Liver (tissue), 9 donors: Measurements from ENCODE around the gene CCT6B. TPM values are rescaled to one million over a fixed set of nuclear protein-coding genes. Genes with fewer than 3 reads are reported as not detected.

ENCODE experiments used
- DNase-seq: peaks from one replicate; pipeline ENCODE4 v3.0.0-alpha.2; 2017; ENCODE audit warnings: low spot score
- H3K27ac ChIP-seq, 2 donors: one replicate each; pipeline ENCODE4 v1.7.0; 2013; ENCODE audit warnings: inconsistent platforms in 2 of 2, low read length in 2 of 2, control low read depth in 1 of 2, low read depth in 1 of 2, mild to moderate bottlenecking in 1 of 2
- H3K27me3 ChIP-seq, 4 donors: one replicate each; pipeline versions ENCODE4 v1.6.1 to v1.7.0; 2013; ENCODE audit warnings: low read length in 3 of 4, inconsistent platforms in 1 of 4, mild to moderate bottlenecking in 1 of 4, moderate library complexity in 1 of 4; ENCODE audit not compliant: control insufficient read depth in 4 of 4, insufficient read depth in 4 of 4
- H3K36me3 ChIP-seq, 4 donors: one replicate each; pipeline versions ENCODE4 v1.6.1 to v1.7.0; 2013; ENCODE audit warnings: low read length in 3 of 4, mild to moderate bottlenecking in 3 of 4, low read depth in 1 of 4, moderate library complexity in 1 of 4; ENCODE audit not compliant: control insufficient read depth in 4 of 4, insufficient read depth in 3 of 4
- H3K4me1 ChIP-seq, 4 donors: one replicate each; pipeline versions ENCODE4 v1.6.1 to v1.7.0; 2013; ENCODE audit warnings: low read length in 3 of 4, mild to moderate bottlenecking in 3 of 4, moderate library complexity in 1 of 4; ENCODE audit not compliant: control insufficient read depth in 4 of 4, insufficient read depth in 4 of 4
- H3K4me3 ChIP-seq, 3 donors: one replicate each; pipeline versions ENCODE4 v1.6.1 to v1.7.0; 2013; ENCODE audit warnings: low read length in 3 of 3, control low read depth in 1 of 3, low read depth in 1 of 3, mild to moderate bottlenecking in 1 of 3
- H3K9ac ChIP-seq, 2 donors: one replicate each; pipeline ENCODE4 v1.7.0; 2013; ENCODE audit warnings: low read length in 2 of 2, mild to moderate bottlenecking in 2 of 2, moderate library complexity in 2 of 2, control low read depth in 1 of 2, low read depth in 1 of 2
- H3K9me3 ChIP-seq, 4 donors: one replicate each; pipeline versions ENCODE4 v1.6.1 to v1.7.0; 2013; ENCODE audit warnings: low read length in 3 of 4; ENCODE audit not compliant: control insufficient read depth in 4 of 4
- ATF3 ChIP-seq: IDR thresholded peaks from 2 replicates; pipeline ENCODE4 v1.6.1; 2016; ENCODE audit warnings: antibody characterized with exemption
- CTCF ChIP-seq: fragments of 150-350 bp; IDR thresholded peaks from 2 replicates; pipeline ENCODE4 v1.5.1; 2017; ENCODE audit warnings: improper control_type of control experiment, low read depth, low read length; ENCODE audit not compliant: missing input control
- EGR1 ChIP-seq, 2 donors: IDR thresholded peaks; 2 replicates each; pipeline ENCODE4 v1.6.1; 2016 to 2018; ENCODE audit warnings: antibody characterized with exemption in 2 of 2, low read depth in 2 of 2
- FOXA1 ChIP-seq: IDR thresholded peaks from 2 replicates; pipeline ENCODE4 v1.6.1; 2016; ENCODE audit warnings: antibody characterized with exemption
- FOXA2 ChIP-seq: IDR thresholded peaks from 2 replicates; pipeline ENCODE4 v1.6.1; 2016; ENCODE audit warnings: antibody characterized with exemption
- HNF4A ChIP-seq, 2 donors: conservative IDR thresholded peaks; 2 replicates each; pipeline ENCODE4 v1.6.1; 2016; ENCODE audit warnings: antibody characterized with exemption in 2 of 2, mild to moderate bottlenecking in 2 of 2
- HNF4G ChIP-seq: IDR thresholded peaks from 2 replicates; pipeline ENCODE4 v1.6.1; 2016; ENCODE audit warnings: antibody characterized with exemption
- JUND ChIP-seq, 2 donors: IDR thresholded peaks; 2 replicates each; pipeline ENCODE4 v1.6.1; 2016; ENCODE audit warnings: antibody characterized with exemption in 2 of 2
- MAX ChIP-seq: IDR thresholded peaks from 2 replicates; pipeline ENCODE4 v1.6.1; 2016; ENCODE audit warnings: antibody characterized with exemption
- NR2F2 ChIP-seq: IDR thresholded peaks from 2 replicates; pipeline ENCODE4 v1.6.1; 2016; ENCODE audit warnings: antibody characterized with exemption
- RAD21 ChIP-seq, 2 donors: IDR thresholded peaks; 2 replicates each; pipeline ENCODE4 v1.6.1; 2016; ENCODE audit warnings: antibody characterized with exemption in 2 of 2, mild to moderate bottlenecking in 2 of 2
- REST ChIP-seq: IDR thresholded peaks from 2 replicates; pipeline ENCODE4 v1.6.1; 2016; ENCODE audit warnings: antibody characterized with exemption, mild to moderate bottlenecking
- RXRA ChIP-seq, 2 donors: IDR thresholded peaks; 2 replicates each; pipeline ENCODE4 v1.6.1; 2017 to 2018; ENCODE audit warnings: antibody characterized with exemption in 2 of 2, mild to moderate bottlenecking in 1 of 2
- SP1 ChIP-seq: IDR thresholded peaks from 2 replicates; pipeline ENCODE4 v1.6.1; 2018; ENCODE audit warnings: antibody characterized with exemption, mild to moderate bottlenecking
- TAF1 ChIP-seq: conservative IDR thresholded peaks from 2 replicates; pipeline ENCODE4 v1.6.1; 2016; ENCODE audit warnings: antibody characterized with exemption, mild to moderate bottlenecking
- YY1 ChIP-seq: IDR thresholded peaks from 2 replicates; pipeline ENCODE4 v1.6.1; 2016; ENCODE audit warnings: antibody characterized with exemption, mild to moderate bottlenecking
- ZBTB33 ChIP-seq: IDR thresholded peaks from 2 replicates; pipeline ENCODE4 v1.6.1; 2016; ENCODE audit warnings: antibody characterized with exemption
- WGBS: extraction: QIAGEN DNeasy Blood & Tissue Kit; methylation state at CpG from one replicate; pipeline ENCODE4 v1.1.7; 2013; 5-methylcytosine and 5-hydroxymethylcytosine counted together
- polyA plus RNA-seq, 2 donors: library from polyadenylated mRNA; stranded (reverse) in 1 of 2; unstranded in 1 of 2; fragments of 200-250 nt in 1 of 2; fragments of >200 nt in 1 of 2; fragmentation: Nextera tagmentation in 1 of 2; extraction: Ambion mirVana in 1 of 2; gene quantifications; one replicate each; pipeline versions ENCODE4 v1.2.1 to v1.2.3, GENCODE V29; 2013 to 2015
- total RNA-seq, 2 donors: library from RNA; depleted of rRNA; stranded (reverse); fragments of >200 nt; gene quantifications; one replicate each; pipeline ENCODE4 v1.2.3, GENCODE V29; 2014
- donor health status: healthy.
- donor health status: healthy.
- donor health status: healthy.
- donor health status: healthy.
- donor health status: healthy.

Gene CCT6B
- total and polyA plus RNA-seq, 4 donors, result 0.82 to 2.2 (median 1.4) TPM

- no peak overlapping the region for H3K9ac ChIP-seq
- 89% methylated on average over 3 of the region's 3 CpGs for WGBS
- no peak for DNase-seq
- H3K4me3 ChIP-seq, result no peak overlapping the region
- no peak overlapping the region for H3K27ac ChIP-seq
- no peaks in the 10 kb centered on the region for H3K9me3 ChIP-seq
- no peaks in the 10 kb centered on the region for H3K27me3 ChIP-seq
- H3K36me3 ChIP-seq, result no peaks in the 10 kb centered on the region
- TF ChIP-seq SP1, result no peak
- no peak for TF ChIP-seq ZBTB33
- no peak for TF ChIP-seq RAD21 (IDR thresholded peaks at IDR 0.05)
- no peak for TF ChIP-seq MAX
- no peak for TF ChIP-seq RXRA (IDR thresholded peaks at IDR 0.05)
- no peak for TF ChIP-seq JUND (IDR thresholded peaks at IDR 0.05)
- no peak for TF ChIP-seq YY1
- no peak for TF ChIP-seq HNF4A (conservative IDR thresholded peaks at IDR 0.05)
- no peak for TF ChIP-seq EGR1 (IDR thresholded peaks at IDR 0.05; ENCODE audit: low read depth in 2 of 2)
- no peak for TF ChIP-seq ATF3
- no peak for TF ChIP-seq TAF1
- TF ChIP-seq CTCF, result no peak
- no peak for TF ChIP-seq FOXA2
- H3K4me1 ChIP-seq, result peaks cover 0 to 5% (median 4%) of the 10 kb centered on the region in 4 donors
Measured at GRCh38 chr17:34974794-34975785, 13.8 kb upstream of the CCT6B start.

- no peaks in the 10 kb centered on the region for H3K4me1 ChIP-seq
- no peaks in the 10 kb centered on the region for H3K27me3 ChIP-seq
- DNase-seq, result no peak
- H3K4me3 ChIP-seq, result no peak overlapping the region
- no peak overlapping the region for H3K27ac ChIP-seq
- WGBS, result 52% methylated on average over 2 of the region's 2 CpGs
- no peaks in the 10 kb centered on the region for H3K9me3 ChIP-seq
- no peak for TF ChIP-seq TAF1
- TF ChIP-seq REST, result no peak
- TF ChIP-seq HNF4G, result no peak
- TF ChIP-seq RXRA (IDR thresholded peaks at IDR 0.05), result no peak
- TF ChIP-seq CTCF, result no peak
- TF ChIP-seq YY1, result no peak
- no peak for TF ChIP-seq NR2F2
- TF ChIP-seq EGR1 (IDR thresholded peaks at IDR 0.05; ENCODE audit: low read depth in 2 of 2), result no peak
- no peak for TF ChIP-seq SP1
- no peak for TF ChIP-seq ATF3
- TF ChIP-seq ZBTB33, result no peak
- no peak for TF ChIP-seq MAX
- no peak for TF ChIP-seq FOXA2
- no peak for TF ChIP-seq FOXA1
- H3K9ac ChIP-seq, result no peak overlapping the region
- H3K36me3 ChIP-seq, result no peaks in the 10 kb centered on the region
Measured at GRCh38 chr17:34974179-34974578, 12.9 kb upstream of the CCT6B start.
